Omental fat pad (tissue), 4 donors: ENCODE results near the gene TNFRSF25. TPM values are rescaled to one million over a fixed set of nuclear protein-coding genes. Genes with fewer than 3 reads are reported as not detected.

Experiments used
- ATAC-seq: fragments of 150-250 bp; one replicate; pipeline ENCODE4 v1.9.1; 2016; ENCODE audit warnings: mild to moderate bottlenecking, moderate library complexity; ENCODE audit not compliant: low FRiP score
- DNase-seq: peaks from one replicate; pipeline ENCODE4 v3.0.0-alpha.2; 2019; ENCODE audit warnings: low spot score
- CTCF ChIP-seq, 3 donors: fragments of 450-650 bp; IDR thresholded peaks; one replicate each; pipeline ENCODE4 v1.5.1; 2016 to 2017; ENCODE audit warnings: antibody characterized with exemption in 3 of 3, mild to moderate bottlenecking in 3 of 3, moderate library complexity in 2 of 3
- total RNA-seq, 4 donors: library from RNA; depleted of rRNA; stranded (reverse); fragments of >200 nt; gene quantifications; one replicate each; pipeline ENCODE4 v1.1.0, GENCODE V29; 2016

TNFRSF25 gene
- total RNA-seq, 4 donors from 2014 or later, result 4.4 to 25.5 (median 6.6) TPM

- TF ChIP-seq CTCF (IDR thresholded peaks at IDR 0.05), result no peak
- no peak for ATAC-seq
- DNase-seq, result no peak
These were observed 7.2 kb upstream of the TNFRSF25 start for GRCh38 chr1:6473156-6473555.

- TF ChIP-seq CTCF (IDR thresholded peaks at IDR 0.05), result no peak
- ATAC-seq (no peak), DNase-seq (no peak)
These were observed 6.4 kb upstream of the TNFRSF25 start for GRCh38 chr1:6472391-6472790.

DNA sequence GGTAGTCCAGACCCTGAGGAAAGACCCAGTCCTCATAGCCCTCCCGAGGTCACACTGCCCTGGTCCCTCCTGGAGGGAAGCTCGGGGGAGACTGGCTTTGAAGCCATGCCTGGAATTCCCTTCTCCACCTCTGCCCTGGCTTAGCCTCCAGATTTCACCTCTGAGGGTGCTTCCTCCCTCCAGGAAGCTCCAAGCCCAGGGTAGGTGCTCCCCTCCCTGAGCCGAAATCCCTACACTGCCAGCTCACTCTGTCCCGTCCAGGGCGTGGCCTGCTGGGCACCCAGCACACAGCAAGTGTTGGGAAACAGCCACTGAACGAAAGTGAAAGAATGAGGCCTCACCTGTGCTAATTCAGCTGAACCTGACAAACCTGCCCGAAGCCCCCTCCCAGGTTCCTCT lies 6.0 kb upstream of the TNFRSF25 start:
- no peak for TF ChIP-seq CTCF (IDR thresholded peaks at IDR 0.05)
- DNase-seq (no peak), ATAC-seq (no peak)

DNA sequence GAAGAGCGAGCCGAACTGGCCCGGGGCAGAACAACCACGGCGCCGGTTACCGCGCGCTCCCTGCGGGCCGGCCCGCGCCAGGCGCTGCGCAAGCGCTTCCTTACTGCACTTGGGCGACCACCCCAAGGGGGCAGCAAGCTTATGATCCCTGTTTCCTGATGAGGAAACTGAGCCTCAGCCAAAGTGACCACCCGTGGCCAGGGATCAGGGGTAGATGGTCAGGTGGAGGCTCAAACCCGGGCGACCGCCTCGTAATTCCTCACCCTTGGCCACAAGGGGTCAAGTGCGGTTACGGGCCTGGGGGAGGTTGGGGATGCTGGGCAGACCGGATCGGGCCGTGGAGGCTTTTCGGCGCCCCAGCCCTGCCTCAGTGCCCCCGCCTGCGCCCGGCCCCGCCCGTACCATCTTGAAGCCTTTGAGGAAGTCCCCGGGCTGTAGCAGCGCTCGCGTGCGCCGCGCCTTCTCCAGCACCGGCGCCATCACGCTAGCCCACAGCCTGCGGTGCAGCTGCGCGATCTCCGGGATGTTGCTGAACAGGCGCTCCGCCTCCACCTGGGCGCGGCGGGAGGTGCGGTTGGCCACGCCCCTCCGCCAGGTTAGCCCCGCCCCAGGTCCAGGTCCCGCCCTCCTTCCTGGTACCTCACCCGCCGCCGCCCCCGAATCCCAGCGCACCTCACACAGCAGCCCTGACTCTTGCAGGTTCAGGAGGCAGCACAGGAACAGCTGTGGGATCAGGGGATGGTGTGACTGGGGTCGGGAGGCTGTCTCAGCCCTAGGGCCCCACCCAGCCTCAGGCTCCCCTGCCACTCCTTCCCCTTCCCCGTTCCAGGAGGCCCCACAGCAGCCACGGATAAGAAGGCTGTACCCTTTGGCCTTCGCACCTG lies 5.4 kb upstream of the TNFRSF25 start:
- no peak for ATAC-seq
- no peak for DNase-seq
- TF ChIP-seq CTCF (IDR thresholded peaks at IDR 0.05), result no peak

DNA sequence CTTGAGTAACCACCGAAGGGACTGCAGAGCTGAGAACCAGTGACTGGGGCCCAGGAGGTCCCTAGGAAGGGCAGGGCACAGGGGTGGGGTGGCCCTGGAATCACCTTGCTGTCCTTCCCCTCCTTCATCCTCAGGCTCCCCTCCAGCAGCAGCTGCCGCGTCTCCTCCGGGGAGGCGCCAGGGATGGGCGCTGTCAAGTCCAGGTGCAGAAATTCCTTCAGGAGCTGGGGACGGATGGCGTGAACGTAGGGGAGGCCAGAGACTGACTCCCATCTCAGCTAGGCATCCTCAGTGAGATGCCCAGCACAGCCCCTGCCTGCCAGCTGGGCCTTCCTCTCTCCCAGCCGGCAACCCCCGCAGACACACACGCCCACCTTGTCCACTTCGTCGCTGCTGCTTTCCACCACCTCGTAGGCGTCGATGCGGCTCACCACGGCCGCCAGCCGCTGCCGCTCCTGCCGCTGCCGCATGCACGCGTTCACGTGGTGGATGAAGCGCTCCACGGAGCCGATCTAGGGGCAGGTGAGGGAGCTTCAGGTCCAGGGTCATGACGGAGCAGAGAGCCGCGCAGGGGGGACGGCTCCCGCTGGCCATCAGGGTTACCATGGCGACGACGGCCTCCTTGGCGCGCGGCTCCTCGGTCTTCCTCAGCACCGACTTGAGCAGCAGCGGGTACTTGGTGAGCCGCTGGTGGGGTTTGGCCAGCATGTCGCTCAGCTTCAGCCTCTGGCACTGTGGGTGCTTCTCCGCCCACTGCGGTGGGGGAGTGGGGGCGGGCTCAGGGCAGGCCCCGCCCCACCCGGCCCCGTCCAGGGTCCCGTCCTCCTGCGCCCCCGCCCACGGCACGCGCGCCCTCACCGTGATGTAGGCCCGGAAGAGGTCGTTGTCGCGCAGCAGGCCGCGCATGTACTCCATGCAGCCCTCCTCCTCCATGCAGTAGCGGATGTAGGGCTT lies 4.4 kb upstream of the TNFRSF25 start:
- DNase-seq (no peak), ATAC-seq (no peak)
- no peak for TF ChIP-seq CTCF (IDR thresholded peaks at IDR 0.05)

GRCh38 chr1:6468729-6469461 lies 2.9 kb upstream of the TNFRSF25 start:
- no peak for ATAC-seq
- DNase-seq, result no peak
- TF ChIP-seq CTCF (IDR thresholded peaks at IDR 0.05), result no peak
